CD1c-positive myeloid dendritic cell (primary cell): ENCODE data around the gene TRIM29.

Experiments used
- DNase-seq: peaks from one replicate; pipeline ENCODE4 v3.0.0-alpha.2; 2016; ENCODE audit errors: extremely low spot score

The TRIM29 gene

DNA sequence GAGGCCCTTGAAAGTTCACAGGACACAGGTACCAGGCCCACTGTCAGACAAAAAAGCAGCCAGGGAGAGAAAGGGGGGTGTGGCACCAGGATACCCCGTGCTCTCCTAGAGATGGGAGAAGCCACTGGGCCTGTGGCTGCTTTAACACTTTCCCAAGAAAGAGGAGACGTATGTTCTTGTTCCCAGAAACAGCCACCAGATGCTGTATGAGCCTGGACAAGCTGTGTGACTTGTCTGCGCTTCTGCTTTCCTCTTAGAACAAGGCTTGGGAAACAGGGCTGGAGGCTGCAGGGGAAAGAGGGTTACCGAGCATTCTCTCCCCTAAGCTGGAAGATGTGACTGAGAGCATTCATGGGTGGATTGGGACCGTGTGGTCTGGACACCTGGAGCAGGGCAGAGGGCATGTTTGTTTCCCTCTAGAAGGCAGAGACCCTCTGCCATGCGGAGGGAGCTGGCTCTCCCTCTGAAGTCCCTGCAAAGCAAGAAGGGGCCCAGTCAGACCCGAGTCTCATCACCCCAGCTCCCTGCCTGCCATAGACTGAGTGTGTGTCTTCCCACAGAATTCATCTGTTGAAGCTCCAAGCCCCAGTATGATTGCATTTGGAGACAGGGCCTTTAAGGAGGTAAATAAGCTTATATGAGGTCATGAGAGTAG, 74.1 kb downstream of the TRIM29 start:
- DNase-seq = no peak

- no peak for DNase-seq
These were observed 75.4 kb downstream of the TRIM29 start for GRCh38 chr11:120062561-120062930.

GRCh38 chr11:120061761-120062560, 76.0 kb downstream of the TRIM29 start:
- DNase-seq = no peak
